SK-N-SH (cell line): ENCODE measurements around the gene CST3.
A peak's percentile ranks its signal among the peaks of the same experiment; 100 is the strongest.

ENCODE experiments used
- CTCF ChIP-seq: fragments of 200-600 bp; sonication (generic); IDR thresholded peaks from 2 replicates; pipeline ENCODE4 v1.6.1; 2017; ENCODE audit warnings: antibody characterized with exemption, mild to moderate bottlenecking, moderate library complexity
- EP300 ChIP-seq, 2 experiments: IDR thresholded peaks; 2 replicates each; pipeline versions ENCODE4 v1.4.0 to v1.6.1; 2012; ENCODE audit warnings: borderline replicate concordance in 1 of 2, low read depth in 1 of 2, low read length in 1 of 2
- FOXM1 ChIP-seq: IDR thresholded peaks from 2 replicates; pipeline ENCODE4 v1.4.0; 2012; ENCODE audit warnings: low read depth, mild to moderate bottlenecking
- MAX ChIP-seq: IDR thresholded peaks from 2 replicates; pipeline ENCODE4 v1.4.0; 2012; ENCODE audit warnings: low read depth
- NFIC ChIP-seq: IDR thresholded peaks from 2 replicates; pipeline ENCODE4 v1.4.0; 2012; ENCODE audit warnings: borderline replicate concordance
- POLR2AphosphoS5 ChIP-seq: IDR thresholded peaks from 2 replicates; pipeline ENCODE4 v1.6.1; 2012; ENCODE audit warnings: low read depth, low read length
- REST ChIP-seq: IDR thresholded peaks from 2 replicates; pipeline ENCODE4 v1.6.1; 2012; ENCODE audit warnings: mild to moderate bottlenecking, low read depth, low read length, moderate library complexity
- RFX5 ChIP-seq: IDR thresholded peaks from 2 replicates; pipeline ENCODE4 v1.6.1; 2012; ENCODE audit warnings: mild to moderate bottlenecking, improper control_type of control experiment, low read length
- USF2 ChIP-seq: fragments of 150-350 bp; IDR thresholded peaks from 2 replicates; pipeline ENCODE4 v1.6.1; 2017; ENCODE audit warnings: antibody characterized with exemption, low read length, low read depth, borderline replicate concordance
- ZBTB33 ChIP-seq: IDR thresholded peaks from 2 replicates; pipeline ENCODE4 v1.4.0; 2012; ENCODE audit warnings: low read depth, borderline replicate concordance

DNA sequence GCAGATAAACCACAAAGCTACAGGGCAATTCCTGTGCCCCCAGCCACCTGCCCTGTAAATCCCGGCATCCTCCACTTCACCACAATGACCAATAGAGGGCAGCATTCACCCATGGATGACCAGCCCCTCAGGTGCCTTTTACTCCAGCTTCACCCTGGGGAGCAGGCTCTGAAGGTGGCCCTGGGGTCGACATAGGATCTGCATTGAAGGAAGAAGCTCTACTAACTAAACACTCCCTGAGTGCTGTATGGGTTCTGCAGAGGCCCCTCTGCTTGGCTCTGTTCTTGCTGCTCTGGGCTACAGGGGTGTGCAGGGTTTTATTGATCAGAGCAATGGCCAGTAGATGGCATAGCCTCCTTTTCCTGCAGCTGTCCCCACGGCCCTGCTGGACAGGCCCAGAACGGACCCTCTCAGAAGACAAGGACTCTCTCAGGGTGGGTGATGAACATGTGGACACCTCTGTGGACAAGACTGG lies 30.8 kb upstream of the CST3 start:
- TF ChIP-seq EP300 (IDR thresholded peaks at IDR 0.05; ENCODE audit: borderline replicate concordance in 1 of 2, low read depth in 1 of 2, low read length in 1 of 2) (no peak), ZBTB33 (no peak), REST (no peak), CTCF (peak; percentile 89), FOXM1 (no peak), USF2 (no peak), RFX5 (no peak), MAX (no peak), POLR2AphosphoS5 (no peak), NFIC (no peak)
